SK-N-SH treated with all-trans-retinoic acid at 6 μM for 48 hours (cell line): ENCODE data around the gene NUP88.
A peak's percentile ranks its signal among the peaks of the same experiment; 100 is the strongest.

Experiments
- ATAC-seq: fragments of 200-7000 bp; cut with Tn5 transposase; 3 replicates; pipeline ENCODE4 v1.9.1; 2020; ENCODE audit warnings: mild to moderate bottlenecking, moderate library complexity
- ARNTL ChIP-seq: fragments of 450-650 bp; formaldehyde crosslinking; IDR thresholded peaks from 2 replicates; pipeline ENCODE4 v1.5.0; 2020; ENCODE audit warnings: low read depth, mild to moderate bottlenecking, moderate library complexity, borderline replicate concordance
- BACH2 ChIP-seq: fragments of 250-450 bp; sonication (Bioruptor Pico); IDR thresholded peaks from 2 replicates; pipeline ENCODE4 v1.9.0; 2021; ENCODE audit warnings: mild to moderate bottlenecking, borderline replicate concordance
- CREB5 ChIP-seq: fragments of 250-450 bp; sonication (Bioruptor Pico); IDR thresholded peaks from 2 replicates; pipeline ENCODE4 v1.5.1; 2020; ENCODE audit warnings: low read depth, mild to moderate bottlenecking, moderate library complexity
- CSDC2 ChIP-seq: fragments of 250-450 bp; sonication (Bioruptor Pico); IDR thresholded peaks from 2 replicates; pipeline ENCODE4 v1.5.0; 2020; ENCODE audit warnings: mild to moderate bottlenecking, moderate library complexity
- CSRNP3 ChIP-seq: fragments of 250-450 bp; sonication (Bioruptor Pico); IDR thresholded peaks from 2 replicates; pipeline ENCODE4 v1.5.1; 2021; ENCODE audit warnings: mild to moderate bottlenecking, moderate library complexity
- ESRRG ChIP-seq: fragments of 250-450 bp; sonication (Bioruptor Pico); IDR thresholded peaks from 2 replicates; pipeline ENCODE4 v1.6.1; 2021; ENCODE audit warnings: mild to moderate bottlenecking
- GLIS3 ChIP-seq: fragments of 250-450 bp; sonication (Bioruptor Pico); IDR thresholded peaks from 2 replicates; pipeline ENCODE4 v1.5.0; 2020; ENCODE audit warnings: mild to moderate bottlenecking, moderate library complexity
- ISL1 ChIP-seq: fragments of 250-450 bp; sonication (Bioruptor Pico); IDR thresholded peaks from 2 replicates; pipeline ENCODE4 v2.1.2; 2022; ENCODE audit warnings: mild to moderate bottlenecking, moderate library complexity
- OSR1 ChIP-seq: fragments of 250-450 bp; sonication (Bioruptor Pico); IDR thresholded peaks from 2 replicates; pipeline ENCODE4 v1.8.0; 2022; ENCODE audit warnings: moderate library complexity, mild to moderate bottlenecking, inconsistent platforms
- PATZ1 ChIP-seq: fragments of 250-450 bp; sonication (Bioruptor Pico); IDR thresholded peaks from 2 replicates; pipeline ENCODE4 v1.8.0; 2020; ENCODE audit warnings: mild to moderate bottlenecking, moderate library complexity, borderline replicate concordance
- POU6F1 ChIP-seq: fragments of 250-450 bp; sonication (Bioruptor Pico); IDR thresholded peaks from 2 replicates; pipeline ENCODE4 v1.8.0; 2021; ENCODE audit warnings: low read depth, mild to moderate bottlenecking, moderate library complexity, borderline replicate concordance
- RARB ChIP-seq: fragments of 250-450 bp; sonication (Bioruptor Pico); IDR thresholded peaks from 2 replicates; pipeline ENCODE4 v1.8.0; 2021; ENCODE audit warnings: mild to moderate bottlenecking, moderate library complexity
- SNAI2 ChIP-seq: fragments of 250-450 bp; sonication (Bioruptor Pico); IDR thresholded peaks from 2 replicates; pipeline ENCODE4 v1.5.0; 2020; ENCODE audit warnings: mild to moderate bottlenecking, moderate library complexity
- TCF4 ChIP-seq: fragments of 250-450 bp; sonication (Bioruptor Pico); IDR thresholded peaks from 2 replicates; pipeline ENCODE4 v1.8.0; 2021; ENCODE audit warnings: mild to moderate bottlenecking, moderate library complexity, borderline replicate concordance
- ZC3H10 ChIP-seq: fragments of 250-450 bp; sonication (Bioruptor Pico); IDR thresholded peaks from 2 replicates; pipeline ENCODE4 v1.5.1; 2021; ENCODE audit warnings: mild to moderate bottlenecking, moderate library complexity
- ZFP3 ChIP-seq: fragments of 250-450 bp; sonication (Bioruptor Pico); IDR thresholded peaks from 2 replicates; pipeline ENCODE4 v1.5.0; 2020; ENCODE audit warnings: mild to moderate bottlenecking, moderate library complexity
- ZFP30 ChIP-seq: fragments of 450-650 bp; formaldehyde crosslinking; IDR thresholded peaks from 2 replicates; pipeline ENCODE4 v1.5.0; 2022; ENCODE audit warnings: mild to moderate bottlenecking, moderate library complexity
- ZNF565 ChIP-seq: fragments of 450-650 bp; formaldehyde crosslinking; conservative IDR thresholded peaks from 2 replicates; pipeline ENCODE4 v1.5.0; 2020; ENCODE audit warnings: low read depth, mild to moderate bottlenecking, moderate library complexity
- ZNF70 ChIP-seq: fragments of 450-650 bp; formaldehyde crosslinking; IDR thresholded peaks from 2 replicates; pipeline ENCODE4 v1.5.0; 2020; ENCODE audit warnings: mild to moderate bottlenecking, moderate library complexity
- ZNF8 ChIP-seq: fragments of 450-650 bp; formaldehyde crosslinking; IDR thresholded peaks from 2 replicates; pipeline ENCODE4 v1.5.0; 2020; ENCODE audit warnings: mild to moderate bottlenecking, moderate library complexity

Gene NUP88

GRCh38 chr17:5422505-5422904 lies 3.0 kb upstream of the NUP88 start:
- TF ChIP-seq ZFP3 (CRISPR knock-in tag) (no peak), ZNF70 (CRISPR knock-in tag) (no peak), PATZ1 (CRISPR knock-in tag) (no peak), TCF4 (CRISPR knock-in tag) (no peak), ZNF565 (CRISPR knock-in tag) (no peak)
- ATAC-seq: no peak

- TF ChIP-seq OSR1 (CRISPR knock-in tag): no peak
- no peak for TF ChIP-seq GLIS3
- TF ChIP-seq CREB5 (CRISPR knock-in tag): no peak
- no peak for TF ChIP-seq SNAI2
- no peak for TF ChIP-seq ISL1 (CRISPR knock-in tag)
- no peak for TF ChIP-seq RARB (CRISPR knock-in tag)
- TF ChIP-seq ZFP30 (CRISPR knock-in tag): no peak
- TF ChIP-seq POU6F1: no peak
- TF ChIP-seq ESRRG (CRISPR knock-in tag): no peak
- no peak for TF ChIP-seq ZNF8 (CRISPR knock-in tag)
- ATAC-seq: peak; percentile 91
Measured at GRCh38 chr17:5419959-5420653, 644 bp upstream of the NUP88 start, which contains the start of gene RPAIN. Gene RPAIN, plus strand, starts transcription at chr17:5420182. Its CDS starts 29 bp downstream, at chr17:5420211.

GRCh38 chr17:5418858-5419355 lies 555 bp downstream of the NUP88 start:
- peak; percentile 6 for ATAC-seq
- TF ChIP-seq ZFP3 (CRISPR knock-in tag): no peak

GRCh38 chr17:5416901-5417300 lies 2.6 kb downstream of the NUP88 start:
- ATAC-seq: no peak
- TF ChIP-seq BACH2 (CRISPR knock-in tag): no peak
- no peak for TF ChIP-seq PATZ1 (CRISPR knock-in tag)
- TF ChIP-seq ISL1 (CRISPR knock-in tag): no peak
- TF ChIP-seq RARB (CRISPR knock-in tag): no peak
- no peak for TF ChIP-seq ARNTL
- no peak for TF ChIP-seq ZC3H10 (CRISPR knock-in tag)
- TF ChIP-seq POU6F1: no peak
- no peak for TF ChIP-seq CSRNP3 (CRISPR knock-in tag)
- no peak for TF ChIP-seq OSR1 (CRISPR knock-in tag)
- TF ChIP-seq GLIS3: no peak
- no peak for TF ChIP-seq CSDC2
